Activated T-cell treated with anti-CD3 and anti-CD28 coated beads, Interleukin-2, amount 50 U/mL, for 1 hour (primary cell): ENCODE data around the gene ELAVL2.

ENCODE experiments used
- DNase-seq: peaks from one replicate; pipeline ENCODE4 v3.0.0-alpha.2; 2020

The ELAVL2 gene

GRCh38 chr9:23659346-23660006 is 166.6 kb downstream of the ELAVL2 start:
- DNase-seq: no peak

- DNase-seq: no peak
These were observed 167.4 kb downstream of the ELAVL2 start for GRCh38 chr9:23658376-23659258.

DNA sequence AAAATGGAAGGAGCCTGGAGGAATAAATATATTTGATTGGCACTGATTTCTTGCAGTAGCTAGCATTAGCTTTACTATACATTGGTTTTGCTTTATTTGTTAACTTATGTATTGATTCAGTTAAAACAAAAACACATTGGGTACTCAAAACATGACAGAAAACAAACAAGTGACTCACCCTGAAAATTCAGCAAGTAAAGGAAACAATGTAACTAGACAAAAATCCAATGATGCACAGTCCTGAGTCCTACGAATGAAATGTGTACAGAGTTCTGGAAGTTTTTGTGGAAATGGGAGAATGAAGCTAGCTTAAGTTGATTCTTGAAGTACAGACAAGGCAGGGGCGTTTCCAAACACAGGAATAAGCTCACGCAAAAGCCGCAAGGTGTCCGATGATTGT is 175.0 kb downstream of the ELAVL2 start:
- no peak for DNase-seq

DNA sequence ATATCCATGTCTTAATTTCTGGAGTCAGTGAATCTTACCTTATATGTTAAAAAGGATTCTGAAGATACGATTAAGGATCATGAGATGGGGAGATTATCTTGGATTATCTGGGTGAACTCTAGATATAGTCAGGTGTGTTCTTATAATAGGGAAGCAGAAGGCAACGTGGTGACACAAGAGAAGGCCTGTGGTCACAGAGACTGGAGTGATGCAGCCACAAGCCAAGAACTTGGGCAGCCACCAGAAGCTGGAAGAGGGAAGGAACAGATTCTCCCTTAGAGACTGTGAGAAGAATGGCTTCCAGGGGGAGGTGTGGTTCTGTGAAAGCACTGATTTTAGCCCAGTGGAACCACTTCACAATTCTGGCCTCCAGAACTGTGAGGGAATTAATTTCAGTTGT is 177.4 kb downstream of the ELAVL2 start:
- DNase-seq: no peak

GRCh38 chr9:23644896-23645295 is 181.1 kb downstream of the ELAVL2 start:
- no peak for DNase-seq

GRCh38 chr9:23644326-23644725 is 181.7 kb downstream of the ELAVL2 start:
- DNase-seq: no peak

GRCh38 chr9:23643656-23644258 is 182.3 kb downstream of the ELAVL2 start:
- DNase-seq: no peak
